IPS DF 6.9 (cell line): Measurements from ENCODE around the gene IGSF3.

ENCODE experiments used
- DNase-seq: peaks from one replicate; pipeline ENCODE4 v3.0.0-alpha.2; 2013; ENCODE audit warnings: low read depth, low spot score
- H3K27ac ChIP-seq: one replicate; pipeline ENCODE4 v1.5.1; 2013; ENCODE audit warnings: low read length, control low read depth
- H3K27me3 ChIP-seq: 2 replicates; pipeline ENCODE4 v1.6.1; 2013; ENCODE audit warnings: mild to moderate bottlenecking, low read length; ENCODE audit not compliant: control insufficient read depth, insufficient read depth
- H3K36me3 ChIP-seq: 2 replicates; pipeline ENCODE4 v1.6.1; 2013; ENCODE audit warnings: low read length; ENCODE audit not compliant: control insufficient read depth, insufficient read depth
- H3K4me1 ChIP-seq: 2 replicates; pipeline ENCODE4 v1.6.1; 2013; ENCODE audit warnings: low read length; ENCODE audit not compliant: control insufficient read depth, insufficient read depth
- H3K4me3 ChIP-seq: 2 replicates; pipeline ENCODE4 v1.5.1; 2013; ENCODE audit warnings: mild to moderate bottlenecking, low read length
- H3K9me3 ChIP-seq: 2 replicates; pipeline ENCODE4 v1.6.1; 2013; ENCODE audit warnings: low read length, inconsistent platforms; ENCODE audit not compliant: control insufficient read depth, insufficient read depth
- WGBS: extraction: QIAGEN DNeasy Blood & Tissue Kit; methylation state at CpG from one replicate; pipeline ENCODE4 v1.1.7; 2013; ENCODE audit warnings: mixed read lengths, missing lambda C conversion rate; ENCODE audit not compliant: insufficient read length, insufficient coverage; 5-methylcytosine and 5-hydroxymethylcytosine counted together

The IGSF3 gene

DNA sequence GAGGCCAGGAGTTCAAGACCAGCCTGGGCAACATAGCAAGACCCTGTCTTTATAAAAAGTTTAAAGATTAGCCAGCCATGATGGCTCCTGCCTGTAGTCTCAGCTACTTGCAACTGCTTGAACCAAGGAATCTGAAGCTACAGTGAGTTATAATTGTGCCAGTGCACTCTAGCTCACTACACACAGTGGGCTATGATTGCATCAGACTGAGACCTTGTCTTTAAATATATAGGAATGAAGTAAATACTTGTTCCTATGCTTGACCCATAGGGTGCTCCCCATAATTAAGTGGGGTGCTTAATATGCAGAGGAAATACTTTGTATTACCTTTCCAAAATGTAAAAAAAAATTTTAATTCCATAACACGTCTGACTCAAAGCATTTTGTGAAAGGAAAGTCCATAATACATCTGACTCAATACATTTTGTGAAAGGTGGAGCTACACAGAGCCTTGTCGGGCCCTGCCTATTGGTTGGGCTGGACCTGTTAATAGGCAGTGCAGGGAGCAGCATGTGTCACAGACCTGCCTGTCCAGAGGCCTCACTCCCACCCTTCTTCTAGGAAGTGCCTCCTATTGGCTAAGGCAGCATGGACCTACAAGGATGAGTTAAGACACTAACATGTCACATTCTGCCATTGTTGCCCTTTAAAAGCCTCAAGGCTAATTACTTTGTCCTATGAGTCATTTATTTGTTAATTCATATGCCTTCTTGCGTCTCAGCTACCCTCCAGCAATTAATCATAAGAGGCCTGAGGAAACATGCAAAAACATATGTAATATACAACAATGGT, 130.3 kb downstream of the IGSF3 start:
- H3K27ac ChIP-seq: no peak overlapping the region
- H3K4me3 ChIP-seq: no peak overlapping the region
- H3K36me3 ChIP-seq: no peaks in the 10 kb centered on the region; the same call in 1 of the 2 replicates
- H3K9me3 ChIP-seq: no peaks in the 10 kb centered on the region
- H3K4me1 ChIP-seq: no peaks in the 10 kb centered on the region
- H3K27me3 ChIP-seq: no peaks in the 10 kb centered on the region
- no peak for DNase-seq
- no CpG with 5 or more reads among the region's 3 CpGs for WGBS

DNA sequence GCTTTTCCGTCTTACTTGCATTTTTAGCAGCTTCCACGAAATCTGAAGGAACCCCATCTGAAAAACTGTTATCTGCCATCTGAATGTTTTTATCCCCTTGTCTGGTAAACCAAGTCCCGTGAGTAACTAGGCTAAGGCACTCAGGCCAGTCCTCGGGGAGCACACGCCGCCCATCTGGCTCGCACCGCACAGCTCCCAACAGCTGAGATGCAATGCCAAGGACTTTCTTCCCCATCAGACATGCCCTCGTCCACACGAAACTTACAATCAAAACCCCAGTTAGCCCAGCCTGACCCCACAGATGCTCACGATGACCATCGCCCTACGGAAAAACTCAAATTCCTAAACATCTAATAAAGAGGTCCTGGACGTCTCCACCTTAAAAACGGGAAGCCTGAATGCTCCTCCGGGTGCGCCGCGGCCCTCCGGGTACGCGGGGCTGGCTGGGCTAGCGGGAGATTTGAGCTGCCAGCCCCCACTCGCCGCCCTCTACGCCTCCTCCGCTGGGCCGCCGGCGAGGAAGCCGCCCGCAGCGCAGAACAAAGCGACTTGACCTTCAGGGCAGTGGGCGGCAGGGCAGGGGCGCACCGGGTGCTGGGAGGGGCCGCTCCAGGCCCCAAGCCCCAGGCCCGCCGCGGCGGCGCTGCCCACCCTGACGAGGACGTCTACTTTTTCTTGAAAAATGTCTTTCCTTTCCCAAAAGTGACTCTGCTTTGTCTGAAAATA, 133.4 kb downstream of the IGSF3 start:
- Histone ChIP-seq H3K27ac (no peak overlapping the region), H3K4me3 (no peak overlapping the region), H3K9me3 (no peaks in the 10 kb centered on the region), H3K27me3 (no peaks in the 10 kb centered on the region), H3K4me1 (no peaks in the 10 kb centered on the region), H3K36me3 (no peaks in the 10 kb centered on the region; the same call in 1 of the 2 replicates)
- DNase-seq: no peak
- WGBS: no CpG with 5 or more reads among the region's 45 CpGs

DNA sequence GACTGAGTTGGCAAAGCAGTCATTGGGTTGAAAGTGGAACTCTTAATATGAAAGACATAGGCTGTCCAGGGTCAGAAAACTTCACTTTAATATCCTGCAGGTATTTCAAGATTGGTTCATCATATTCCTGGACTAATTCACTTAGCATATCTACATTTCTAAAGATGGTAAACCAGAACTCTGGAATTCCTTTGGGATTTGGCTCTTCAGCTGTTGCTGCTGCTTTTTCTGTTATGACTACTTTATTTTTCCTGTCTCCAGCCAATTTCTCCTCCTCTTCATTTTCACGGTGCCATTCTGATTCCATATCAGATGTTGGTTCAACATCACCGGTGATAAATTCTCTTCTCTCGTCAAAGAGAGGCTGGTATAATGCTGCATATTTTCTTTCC, 134.1 kb downstream of the IGSF3 start:
- Histone ChIP-seq H3K4me3 (no peak overlapping the region), H3K4me1 (no peaks in the 10 kb centered on the region), H3K27me3 (no peaks in the 10 kb centered on the region), H3K36me3 (no peaks in the 10 kb centered on the region; the same call in 1 of the 2 replicates), H3K9me3 (no peaks in the 10 kb centered on the region), H3K27ac (no peak overlapping the region)
- no CpG with 5 or more reads among the region's 3 CpGs for WGBS
- no peak for DNase-seq

DNA sequence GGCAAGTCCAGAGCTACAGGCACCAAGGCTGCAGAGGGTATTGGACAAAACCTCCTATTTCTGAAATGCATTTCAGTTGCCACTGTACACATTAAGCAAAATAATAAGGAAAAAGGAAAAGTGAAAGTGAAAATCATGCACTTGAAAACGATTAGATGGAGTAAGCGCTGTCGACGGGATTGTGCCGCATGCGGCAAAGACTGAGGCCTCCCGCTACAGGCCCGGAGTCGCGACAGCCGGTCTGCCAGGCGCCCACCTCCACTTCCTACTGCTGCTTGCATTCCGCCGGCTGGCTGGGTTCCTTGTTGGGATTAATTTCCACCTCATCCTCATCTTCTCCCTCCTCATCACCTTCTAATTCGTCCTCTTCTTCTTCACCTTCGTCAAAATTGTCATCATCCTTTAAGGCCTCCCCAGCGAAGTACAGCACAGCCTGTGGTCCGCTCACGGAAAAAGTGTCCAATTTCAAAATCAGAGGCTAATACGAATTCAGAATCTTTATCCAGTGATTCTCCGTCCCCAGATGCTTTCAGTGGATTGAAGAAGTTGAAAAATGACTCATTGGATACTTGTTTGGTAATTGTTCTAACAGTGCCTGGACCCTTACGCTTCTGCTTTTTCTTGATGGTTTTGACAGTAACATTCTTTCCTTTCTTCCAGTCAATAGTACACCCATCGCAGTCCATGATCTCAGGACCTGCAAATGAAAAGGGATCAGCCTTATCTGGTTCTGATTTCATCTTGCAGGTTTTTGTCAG, 134.7 kb downstream of the IGSF3 start:
- no peaks in the 10 kb centered on the region for H3K27me3 ChIP-seq
- 95% methylated on average over 2 of the region's 23 CpGs for WGBS
- H3K27ac ChIP-seq: no peak overlapping the region
- H3K9me3 ChIP-seq: no peaks in the 10 kb centered on the region
- no peak overlapping the region for H3K4me3 ChIP-seq
- no peaks in the 10 kb centered on the region for H3K4me1 ChIP-seq
- no peak for DNase-seq
- no peaks in the 10 kb centered on the region; the same call in 1 of the 2 replicates for H3K36me3 ChIP-seq

DNA sequence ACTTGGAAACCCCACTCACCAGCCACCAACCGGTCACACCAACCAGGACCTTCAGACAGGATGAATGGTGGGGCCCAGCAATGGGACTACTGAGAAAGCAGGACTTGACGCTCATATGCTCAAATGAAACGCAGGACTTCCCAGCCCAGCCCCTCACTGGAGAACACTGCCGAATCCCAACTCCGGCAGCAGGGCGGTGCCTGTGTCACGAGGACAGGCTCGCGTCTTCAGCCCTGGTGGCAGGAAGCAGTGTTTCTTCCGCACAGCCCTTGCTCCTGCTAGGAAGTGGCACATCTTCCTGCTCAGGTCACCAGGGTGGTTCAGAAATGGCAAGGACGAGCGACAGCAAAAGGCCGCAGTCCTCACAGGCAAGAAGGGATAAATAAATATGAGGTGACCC, 135.6 kb downstream of the IGSF3 start:
- H3K4me3 ChIP-seq: no peak overlapping the region
- no peaks in the 10 kb centered on the region for H3K27me3 ChIP-seq
- no peak overlapping the region for H3K27ac ChIP-seq
- no peaks in the 10 kb centered on the region for H3K9me3 ChIP-seq
- no peak for DNase-seq
- no CpG with 5 or more reads among the region's 13 CpGs for WGBS
- no peaks in the 10 kb centered on the region for H3K4me1 ChIP-seq
- H3K36me3 ChIP-seq: no peaks in the 10 kb centered on the region; the same call in 1 of the 2 replicates

GRCh38 chr1:116529681-116530080, 137.9 kb downstream of the IGSF3 start:
- no CpG with 5 or more reads among the region's 3 CpGs for WGBS

DNA sequence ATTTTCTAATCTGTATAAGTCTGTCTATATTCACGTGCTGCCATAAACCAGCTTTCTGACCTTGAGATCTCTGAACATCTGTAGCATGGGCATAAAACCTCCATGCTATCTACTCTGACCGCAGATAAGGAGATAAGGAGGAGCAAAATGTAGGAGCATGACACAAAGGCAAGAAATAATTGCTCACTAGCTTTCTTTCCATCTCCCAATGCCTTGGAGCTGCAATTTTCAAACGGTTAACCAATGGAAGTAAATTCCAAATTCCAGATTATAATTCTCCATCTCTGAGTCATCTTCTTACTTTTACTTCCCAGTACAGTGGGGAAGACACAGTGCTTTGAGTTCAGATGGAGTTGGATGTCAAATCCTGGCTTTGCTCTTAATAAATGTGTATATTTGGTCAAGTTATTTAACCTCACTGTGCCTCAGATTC, 138.3 kb downstream of the IGSF3 start:
- Histone ChIP-seq H3K27ac (no peak overlapping the region), H3K9me3 (no peaks in the 10 kb centered on the region), H3K4me1 (no peaks in the 10 kb centered on the region), H3K27me3 (no peaks in the 10 kb centered on the region), H3K4me3 (no peak overlapping the region), H3K36me3 (no peaks in the 10 kb centered on the region; the same call in 1 of the 2 replicates)
- no CpG with 5 or more reads among the region's 3 CpGs for WGBS
- no peak for DNase-seq

More at GRCh38 chr1:116529681-116530080, 137.9 kb downstream of the IGSF3 start:
- DNase-seq: no peak
- Histone ChIP-seq H3K4me3 (no peak overlapping the region), H3K9me3 (no peaks in the 10 kb centered on the region), H3K27ac (no peak overlapping the region), H3K36me3 (no peaks in the 10 kb centered on the region; the same call in 1 of the 2 replicates), H3K27me3 (no peaks in the 10 kb centered on the region), H3K4me1 (no peaks in the 10 kb centered on the region)

- WGBS: no CpG with 5 or more reads among the region's 1 CpG
- Histone ChIP-seq H3K4me3 (no peak overlapping the region), H3K9me3 (no peaks in the 10 kb centered on the region), H3K36me3 (no peaks in the 10 kb centered on the region), H3K4me1 (no peaks in the 10 kb centered on the region), H3K27me3 (no peaks in the 10 kb centered on the region), H3K27ac (no peak overlapping the region)
- DNase-seq: no peak
Observed at GRCh38 chr1:116528329-116529083, 139.0 kb downstream of the IGSF3 start.

GRCh38 chr1:116525440-116525839, 142.1 kb downstream of the IGSF3 start:
- WGBS: no CpG with 5 or more reads among the region's 2 CpGs
- no peak for DNase-seq

More at GRCh38 chr1:116525440-116525839, 142.1 kb downstream of the IGSF3 start:
- Histone ChIP-seq H3K4me1 (no peaks in the 10 kb centered on the region), H3K27ac (no peak overlapping the region), H3K36me3 (no peaks in the 10 kb centered on the region), H3K9me3 (no peaks in the 10 kb centered on the region), H3K27me3 (no peaks in the 10 kb centered on the region), H3K4me3 (no peak overlapping the region)
